CD4-positive, alpha-beta T cell treated with Interleukin-1 beta for 1 hour (primary cell): ENCODE results near the gene BAAT.

ENCODE experiments used
- DNase-seq, 2 donors: peaks; one replicate each; pipeline ENCODE4 v3.0.0-alpha.2; 2020 to 2022

BAAT gene

GRCh38 chr9:101311758-101312420 lies 72.9 kb downstream of the BAAT start:
- DNase-seq = peak in 1 of 2 donors; percentile 63

- DNase-seq = no peak
These were observed 73.6 kb downstream of the BAAT start for GRCh38 chr9:101311191-101311590.
